HK-2 (cell line): Measurements from ENCODE around the gene CGB3.

ENCODE experiments used
- DNase-seq: peaks from one replicate; pipeline ENCODE4 v3.0.0-alpha.2; 2018; ENCODE audit not compliant: unreplicated experiment

The CGB3 gene

DNA sequence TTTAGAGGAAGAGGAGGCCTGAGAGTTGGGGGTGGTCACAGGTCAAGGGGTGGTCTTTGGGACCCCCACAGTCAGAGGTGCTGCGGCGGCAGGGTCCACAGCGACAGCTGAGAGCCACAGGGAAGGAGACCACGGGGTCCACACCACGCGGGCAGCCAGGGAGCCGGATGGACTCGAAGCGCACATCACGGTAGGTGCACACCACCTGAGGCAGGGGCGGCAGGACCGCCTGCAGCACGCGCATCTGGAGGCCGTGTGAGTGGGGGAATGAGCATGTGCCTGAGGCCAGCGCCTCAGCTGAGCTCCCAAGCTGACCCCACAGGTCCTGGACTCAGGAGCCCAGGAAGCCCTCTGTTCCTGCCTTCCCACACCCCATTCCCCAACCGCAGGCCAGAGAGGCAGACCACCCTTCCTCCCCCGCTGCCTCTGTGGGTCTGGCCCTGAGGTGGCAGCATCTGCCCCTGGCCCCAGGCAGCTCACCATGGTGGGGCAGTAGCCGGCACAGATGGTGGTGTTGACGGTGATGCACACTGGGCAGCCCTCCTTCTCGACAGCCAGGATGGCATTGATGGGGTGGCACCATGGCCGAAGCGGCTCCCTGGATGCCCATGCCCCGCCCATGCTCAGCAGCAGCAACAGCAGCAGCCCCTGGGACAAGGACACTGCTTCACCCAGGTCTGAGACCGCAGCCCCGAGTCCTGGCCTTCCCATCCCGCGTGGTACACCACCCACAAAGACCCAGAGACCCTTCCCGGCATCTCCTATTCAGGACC lies 7.9 kb downstream of the CGB3 start:
- no peak for DNase-seq

DNA sequence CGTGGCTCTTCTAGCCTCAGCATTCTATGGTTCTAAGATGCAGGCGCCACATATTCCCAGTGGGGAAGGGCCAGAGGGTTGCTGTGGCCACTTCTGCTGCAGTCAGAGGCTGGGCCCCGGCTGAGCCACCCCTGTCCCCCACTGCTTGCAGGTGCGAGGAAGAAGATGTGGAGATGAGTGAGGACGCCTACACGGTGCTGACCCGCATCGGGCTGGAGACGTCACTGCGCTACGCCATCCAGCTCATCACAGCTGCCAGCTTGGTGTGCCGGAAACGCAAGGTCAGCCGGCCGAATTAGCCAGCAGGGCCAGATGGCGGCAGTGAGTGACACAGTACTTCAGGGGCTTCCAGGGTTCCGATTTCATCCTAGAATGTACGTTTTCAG lies 9.3 kb downstream of the CGB3 start:
- DNase-seq = no peak

DNA sequence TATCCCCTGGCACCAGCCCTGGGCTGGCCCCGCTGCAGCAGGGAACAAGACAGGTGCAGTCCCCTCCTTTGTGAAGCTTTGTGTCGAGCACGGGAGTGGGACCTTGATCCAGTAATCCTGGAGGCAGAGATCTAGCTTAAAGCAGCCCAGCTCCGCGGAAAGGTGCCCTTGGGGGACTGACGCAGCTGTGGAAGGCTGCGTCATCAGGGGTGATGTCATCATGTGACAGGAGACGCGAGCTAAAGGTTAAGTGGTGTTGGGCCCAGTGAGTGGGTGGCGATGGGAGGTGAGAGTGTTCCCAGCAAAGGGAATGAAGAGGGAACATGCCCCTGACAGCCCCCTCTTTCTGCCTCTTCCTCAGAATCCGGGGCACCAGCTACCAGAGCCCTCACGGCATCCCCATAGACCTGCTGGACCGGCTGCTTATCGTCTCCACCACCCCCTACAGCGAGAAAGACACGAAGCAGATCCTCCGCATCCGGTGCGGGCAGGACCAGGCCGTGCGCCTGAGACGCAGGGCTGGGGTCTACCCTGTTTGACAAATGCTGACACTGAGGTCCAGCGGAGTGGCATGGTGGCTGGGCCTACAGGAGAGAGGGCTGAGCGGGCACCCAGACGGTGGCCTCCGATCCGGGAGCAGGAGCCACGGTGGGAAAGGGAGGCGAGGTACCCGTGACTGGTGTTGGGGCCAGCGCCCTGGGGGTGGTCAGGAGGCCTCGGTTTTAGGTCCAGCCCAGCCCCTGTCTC lies 9.8 kb downstream of the CGB3 start:
- DNase-seq = no peak

DNA sequence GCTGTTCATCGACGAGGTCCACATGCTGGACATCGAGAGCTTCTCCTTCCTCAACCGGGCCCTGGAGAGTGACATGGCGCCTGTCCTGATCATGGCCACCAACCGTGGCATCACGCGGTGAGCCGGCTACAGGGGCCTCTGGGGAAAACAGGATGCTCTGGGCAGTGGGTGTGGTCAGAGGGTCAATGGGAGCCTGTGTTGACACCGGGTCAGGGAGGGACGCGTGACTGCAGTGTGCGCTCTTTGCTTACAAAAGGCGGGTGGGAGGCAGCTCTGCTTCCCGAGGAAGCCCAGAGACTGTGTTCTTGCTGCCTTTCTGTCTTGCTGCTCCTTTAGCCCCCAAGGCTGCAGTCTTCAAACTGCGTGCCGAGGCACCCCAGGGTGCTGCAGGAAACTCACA lies 12.9 kb downstream of the CGB3 start:
- no peak for DNase-seq

DNA sequence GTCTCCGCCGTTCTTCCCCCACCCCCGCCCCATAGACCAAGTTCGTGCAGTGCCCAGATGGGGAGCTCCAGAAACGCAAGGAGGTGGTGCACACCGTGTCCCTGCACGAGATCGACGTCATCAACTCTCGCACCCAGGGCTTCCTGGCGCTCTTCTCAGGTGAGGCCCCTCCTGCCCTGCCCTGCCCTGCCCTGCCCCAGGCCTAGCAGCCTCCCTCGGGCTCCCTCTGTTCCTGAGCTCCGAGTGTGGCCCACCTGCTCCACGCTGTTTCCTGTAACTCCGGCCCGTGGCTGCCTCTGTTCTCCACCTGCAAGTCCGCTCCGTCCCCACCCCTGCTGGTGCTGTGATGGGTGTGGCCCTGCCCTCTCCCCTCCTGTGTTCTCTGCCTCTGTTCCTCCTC lies 13.7 kb downstream of the CGB3 start:
- DNase-seq = no peak

DNA sequence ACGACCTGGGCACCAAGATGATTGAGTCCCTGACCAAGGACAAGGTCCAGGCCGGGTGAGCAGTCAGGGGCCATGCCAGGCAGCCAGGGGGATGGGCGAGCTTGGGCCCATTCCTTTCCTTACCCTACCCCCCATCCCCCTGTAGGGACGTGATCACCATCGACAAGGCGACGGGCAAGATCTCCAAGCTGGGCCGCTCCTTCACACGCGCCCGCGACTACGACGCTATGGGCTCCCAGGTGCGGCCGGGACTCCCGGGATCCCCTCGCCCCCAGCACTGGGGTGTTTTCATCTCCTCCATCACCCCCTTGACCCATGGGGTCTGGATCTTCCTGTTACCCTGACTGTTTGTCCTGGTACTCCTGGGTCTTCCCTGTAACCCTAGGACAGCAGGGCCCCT lies 14.3 kb downstream of the CGB3 start:
- no peak for DNase-seq

DNA sequence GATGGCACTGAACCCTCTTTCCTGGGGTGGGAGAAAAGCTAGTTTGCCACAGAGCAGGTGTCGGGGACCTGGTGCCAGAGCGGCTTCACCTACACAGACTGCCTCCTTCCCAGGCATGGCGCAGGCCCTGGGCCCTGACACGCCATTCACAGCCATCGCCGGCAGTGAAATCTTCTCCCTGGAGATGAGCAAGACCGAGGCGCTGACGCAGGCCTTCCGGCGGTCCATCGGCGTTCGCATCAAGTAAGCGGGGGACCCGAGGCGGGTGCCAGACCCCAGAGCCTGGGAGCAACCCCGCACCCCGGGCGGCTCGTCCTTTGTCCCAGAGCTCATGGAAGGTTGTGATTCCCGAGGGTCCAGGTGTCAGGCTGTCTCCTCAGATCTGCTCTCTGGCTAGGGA lies 17.2 kb downstream of the CGB3 start:
- DNase-seq = no peak

DNA sequence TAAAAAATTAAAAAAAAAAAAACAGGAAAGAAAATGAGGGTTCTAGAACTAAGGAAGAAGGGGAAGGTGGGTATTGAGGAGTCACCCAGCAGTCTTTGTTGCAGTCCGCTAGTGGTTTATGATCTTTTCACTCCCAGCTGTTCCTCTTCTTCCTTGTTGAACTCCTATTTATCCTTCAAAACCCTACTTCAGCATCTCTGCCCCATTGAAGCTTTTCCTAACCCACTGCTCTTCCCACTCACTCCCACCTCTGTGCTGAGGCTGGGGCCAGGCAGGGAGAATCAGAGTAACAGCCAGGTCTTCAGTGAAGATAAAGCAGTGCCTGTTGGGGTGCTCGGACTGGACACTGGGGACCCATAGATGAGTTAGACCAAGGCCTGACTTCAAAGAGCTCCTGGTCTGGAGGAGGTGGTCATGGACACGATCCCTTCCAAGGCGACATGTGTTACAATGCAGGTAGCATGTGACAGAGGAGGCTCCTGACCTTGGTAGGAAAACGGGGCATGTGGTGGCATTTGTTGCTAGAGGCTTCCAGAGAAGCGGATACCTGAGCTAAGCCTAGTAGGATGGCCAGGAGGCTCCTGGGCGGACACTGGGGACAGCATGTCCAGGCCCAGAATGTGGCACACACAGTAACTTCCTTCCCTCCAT lies 19.0 kb downstream of the CGB3 start:
- no peak for DNase-seq

DNA sequence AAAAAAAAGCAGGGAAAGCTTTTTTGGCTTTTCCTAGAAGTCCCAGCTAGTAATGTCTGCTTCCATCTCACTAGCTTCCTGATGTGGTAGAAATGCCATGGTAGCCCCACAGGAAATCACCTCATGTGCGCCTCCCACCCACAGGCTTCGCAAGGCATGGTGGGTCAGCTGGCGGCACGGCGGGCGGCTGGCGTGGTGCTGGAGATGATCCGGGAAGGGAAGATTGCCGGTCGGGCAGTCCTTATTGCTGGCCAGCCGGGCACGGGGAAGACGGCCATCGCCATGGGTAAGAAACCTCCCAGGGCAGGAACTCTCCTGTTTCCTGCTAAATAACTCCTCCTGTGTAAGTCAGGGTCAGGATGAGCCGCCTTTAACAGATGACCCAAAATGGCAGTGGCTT lies 20.0 kb downstream of the CGB3 start:
- DNase-seq = no peak

DNA sequence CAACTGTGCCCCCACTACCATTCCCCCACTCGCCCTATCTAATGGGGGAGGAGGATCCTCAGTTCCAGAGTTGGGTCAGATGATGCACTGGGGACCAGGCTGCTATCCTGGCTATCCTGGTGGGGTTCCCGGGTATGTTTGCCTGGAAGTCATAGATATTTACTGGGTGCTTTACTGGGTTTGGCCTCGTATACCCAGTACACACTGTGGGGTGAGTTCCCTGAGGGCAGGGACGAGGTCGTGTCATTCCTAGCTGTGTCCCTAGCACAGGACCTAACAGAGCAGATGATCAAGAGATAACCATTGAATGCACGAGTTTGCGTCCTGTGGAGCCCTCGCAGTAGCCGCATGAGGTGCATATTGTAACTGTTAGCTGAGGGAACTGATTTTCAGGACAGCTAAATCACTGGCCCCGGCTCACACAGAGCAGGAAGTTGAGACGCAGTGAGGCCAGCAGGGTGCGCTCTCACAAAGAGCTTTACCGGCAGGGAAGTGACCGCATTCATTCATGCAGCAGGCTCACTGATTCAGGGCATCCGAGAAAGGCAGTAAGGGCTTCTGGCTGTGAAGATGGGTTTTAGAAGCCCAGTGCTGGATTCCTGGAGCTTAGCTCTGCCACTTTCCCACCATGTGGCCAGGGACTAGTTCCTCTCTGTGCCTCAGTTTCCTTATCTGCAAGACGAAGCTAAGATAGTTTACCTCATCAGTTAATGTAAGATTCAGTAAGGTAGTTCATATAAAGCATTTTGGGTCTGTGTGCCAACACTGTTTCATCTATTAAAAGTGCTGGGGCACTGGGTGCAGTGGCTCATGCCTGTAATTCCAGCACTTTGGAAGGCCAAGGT lies 24.4 kb downstream of the CGB3 start:
- peak; percentile 53 for DNase-seq

DNA sequence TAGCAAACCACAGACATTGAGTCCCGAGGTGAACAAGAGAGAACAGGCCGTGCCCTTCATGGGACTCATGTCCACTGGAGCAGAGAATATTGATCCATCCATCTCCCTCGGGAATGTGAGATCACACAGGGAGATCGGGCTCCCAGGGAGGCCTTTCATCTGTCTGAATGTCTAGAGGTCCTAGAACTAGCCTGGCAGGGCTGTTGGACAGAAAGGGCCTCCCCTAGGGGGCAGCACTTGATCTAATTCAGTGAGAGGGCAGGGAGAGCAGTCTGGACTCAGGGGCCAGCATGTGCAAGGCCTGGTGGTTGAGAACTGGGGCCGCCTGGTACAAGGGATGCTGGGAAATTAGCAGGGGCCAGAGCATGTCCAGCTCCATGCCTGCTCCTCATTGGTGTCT lies 26.2 kb downstream of the CGB3 start:
- DNase-seq = peak; percentile 81

DNA sequence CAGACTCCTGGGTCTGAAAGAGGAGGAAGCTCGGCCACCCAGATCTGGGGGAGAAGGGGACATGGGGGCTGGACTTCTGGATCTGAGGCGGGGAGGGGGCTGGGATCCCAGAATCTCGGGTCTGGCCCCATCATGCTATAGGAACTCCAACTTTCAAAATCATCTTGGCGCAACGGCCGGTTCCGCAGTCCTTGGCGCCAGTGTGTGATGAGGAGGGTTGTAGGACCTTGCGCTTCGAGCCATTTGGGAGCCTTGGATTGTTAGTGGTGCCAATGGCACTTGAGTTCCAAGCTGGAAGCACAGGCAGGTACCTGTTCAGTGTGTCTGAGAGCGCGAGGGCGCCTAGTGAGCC lies 30.1 kb downstream of the CGB3 start:
- DNase-seq = no peak

DNA sequence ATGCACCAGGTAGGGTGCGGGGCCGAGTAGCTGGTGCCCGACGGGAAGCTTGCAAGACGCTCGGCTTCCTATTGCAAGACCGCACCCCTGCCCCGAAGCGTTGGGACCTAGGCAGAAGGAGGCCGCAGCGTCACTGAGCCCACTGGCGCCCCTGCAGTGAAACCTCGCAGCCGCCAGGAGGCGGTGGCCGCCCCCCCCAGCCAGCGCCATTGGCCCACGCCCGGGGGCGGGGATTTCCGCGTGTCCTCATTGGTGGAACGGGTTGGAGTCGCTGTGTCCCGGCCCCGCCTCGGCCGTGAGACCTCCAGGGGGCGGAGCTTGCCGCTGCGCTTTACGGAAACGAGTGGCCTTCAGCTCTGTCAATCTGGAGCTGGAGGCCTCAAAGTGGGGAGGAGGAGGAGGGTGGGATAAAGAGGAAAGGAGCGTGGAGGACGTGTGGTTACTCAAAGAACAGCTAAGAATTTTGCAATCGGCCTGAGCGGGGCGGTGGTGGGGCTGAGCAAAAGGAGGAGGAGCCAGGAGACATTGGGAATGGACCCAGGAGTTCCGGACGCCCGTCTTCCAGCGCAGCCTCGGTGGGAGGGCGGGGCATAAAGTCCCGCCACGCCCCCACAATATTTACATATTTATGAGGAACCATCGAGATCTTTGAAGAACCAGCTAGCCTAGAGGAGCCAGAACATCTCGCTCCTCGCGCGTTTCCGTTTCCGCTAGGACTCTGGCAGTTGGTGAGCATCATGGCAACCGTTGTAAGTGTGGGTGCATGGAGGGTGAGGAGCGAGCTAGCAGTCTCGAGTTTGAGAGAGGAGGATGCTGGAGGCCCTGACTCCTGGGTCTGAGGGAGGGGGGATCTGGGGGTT lies 30.7 kb downstream of the CGB3 start, which contains the start of the genes GYS1 and RUVBL2:
Gene GYS1, minus strand, starts transcription at position 135 of the 860 bp plus-strand sequence. CDS start 197 bp downstream, outside the sequence.
Gene RUVBL2, plus strand, starts transcription at position 713 of the 860 bp plus-strand sequence. Its CDS starts 25 bp downstream, at position 738.
- DNase-seq = peak; percentile 99

DNA sequence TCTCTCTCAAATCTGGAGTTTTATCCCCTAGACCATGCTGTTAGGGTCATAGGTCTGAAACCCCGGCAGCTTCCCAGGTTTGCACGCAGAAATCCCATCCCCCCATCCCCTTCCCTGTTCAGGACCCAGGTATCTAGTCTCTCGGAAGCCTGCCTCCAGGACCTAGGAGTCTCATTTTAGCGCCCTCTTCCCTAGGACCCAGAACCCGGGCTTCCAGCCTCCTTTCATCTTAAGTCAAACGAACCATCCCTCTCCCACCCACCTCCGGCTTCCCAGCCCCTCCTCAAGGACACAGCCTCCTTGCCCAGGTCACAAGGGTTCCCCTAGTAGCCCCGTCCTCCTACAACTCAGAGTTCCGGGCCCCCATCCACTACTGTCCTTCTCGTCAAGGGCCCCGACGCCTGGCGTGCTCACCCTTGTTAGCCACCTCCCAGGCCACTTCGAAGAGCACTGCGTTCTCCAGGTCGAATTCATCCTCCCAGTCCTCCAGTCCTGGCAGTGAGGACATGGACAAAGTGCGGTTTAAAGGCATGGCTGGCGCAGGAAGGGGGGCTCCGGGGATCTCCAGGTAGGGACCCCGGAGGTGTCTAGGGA lies 31.5 kb downstream of the CGB3 start:
- no peak for DNase-seq

DNA sequence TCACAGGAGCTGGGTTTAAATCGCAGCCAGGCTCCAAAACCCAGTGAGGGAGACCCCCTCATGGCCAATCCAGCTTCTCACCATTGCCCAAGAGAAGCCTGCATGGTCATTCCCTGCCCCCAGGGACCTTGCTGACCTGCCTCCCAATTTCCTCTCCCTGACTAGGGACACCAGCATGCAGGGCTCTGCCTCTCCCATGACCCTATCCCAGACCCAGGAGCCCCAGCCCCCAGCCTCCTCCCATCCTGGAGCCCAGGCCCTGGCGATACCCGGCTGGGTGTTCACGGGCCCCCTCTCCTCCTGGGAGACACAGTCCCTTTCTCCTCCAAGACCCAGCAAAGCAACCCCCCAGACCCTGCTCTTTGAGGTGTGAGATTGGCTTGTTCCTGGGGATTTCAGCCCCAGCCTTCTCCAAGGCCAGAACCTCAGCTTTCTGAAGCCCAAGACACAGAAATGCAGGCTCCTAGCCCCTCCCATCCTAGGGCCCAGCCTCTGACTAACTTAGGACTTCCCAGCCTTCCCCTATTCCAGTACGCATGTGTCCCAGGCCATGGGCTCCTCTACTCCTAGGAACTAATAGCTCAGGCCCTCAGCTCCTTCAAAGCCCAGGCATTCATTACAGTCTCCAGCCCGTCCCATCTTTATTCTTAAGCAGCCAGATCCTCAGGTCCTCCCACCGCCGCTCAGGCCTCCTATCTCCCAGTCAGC lies 32.1 kb downstream of the CGB3 start:
- peak; percentile 65 for DNase-seq

DNA sequence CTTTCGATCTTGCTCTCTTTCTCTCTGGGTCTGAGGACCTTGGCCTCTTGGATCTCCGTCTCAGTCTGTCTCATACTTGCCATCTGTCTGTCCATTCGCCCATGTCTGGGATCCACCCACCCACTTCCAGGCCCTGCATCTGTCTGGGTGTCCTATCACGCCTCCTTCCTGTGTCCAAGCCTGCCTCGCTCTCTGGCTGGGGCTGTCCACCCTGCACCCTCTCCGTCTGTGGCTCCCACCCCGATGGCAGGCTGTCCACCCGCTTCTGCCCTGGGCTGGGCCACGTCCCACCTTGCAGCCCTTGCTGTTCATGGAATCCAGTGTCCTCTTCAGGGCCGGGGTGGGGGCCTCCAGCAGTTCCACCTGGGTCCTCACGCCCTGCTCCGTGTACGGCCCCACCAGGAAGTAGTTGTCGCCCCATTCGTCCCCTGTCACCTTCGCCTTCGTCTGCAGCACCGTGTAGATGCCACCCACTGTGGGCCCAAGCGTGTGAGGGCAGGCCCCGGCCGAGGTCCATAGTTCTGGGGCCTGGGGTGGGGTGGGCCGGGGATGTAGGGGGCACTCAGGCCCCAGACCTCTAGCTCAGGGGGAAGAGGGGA lies 33.0 kb downstream of the CGB3 start:
- DNase-seq = no peak

DNA sequence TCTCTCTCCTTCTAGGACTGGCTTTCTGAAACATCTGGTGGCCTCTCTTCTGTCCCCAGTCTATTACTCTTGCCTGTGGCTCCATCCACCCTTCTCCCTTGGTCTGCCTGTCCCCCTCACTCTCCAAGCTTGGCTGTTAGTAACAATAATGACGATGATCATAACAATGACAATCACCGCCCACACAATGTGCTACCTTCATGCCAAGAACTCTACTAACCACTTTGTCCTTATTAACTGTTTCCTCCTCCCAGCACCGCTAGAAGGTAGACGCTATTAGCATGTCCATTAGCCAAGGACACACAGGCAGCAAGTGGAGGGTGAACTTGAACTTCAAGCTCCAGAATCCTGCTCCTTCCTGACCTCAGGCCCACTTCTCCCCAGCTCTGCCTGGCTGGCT lies 33.7 kb downstream of the CGB3 start:
- DNase-seq = no peak

DNA sequence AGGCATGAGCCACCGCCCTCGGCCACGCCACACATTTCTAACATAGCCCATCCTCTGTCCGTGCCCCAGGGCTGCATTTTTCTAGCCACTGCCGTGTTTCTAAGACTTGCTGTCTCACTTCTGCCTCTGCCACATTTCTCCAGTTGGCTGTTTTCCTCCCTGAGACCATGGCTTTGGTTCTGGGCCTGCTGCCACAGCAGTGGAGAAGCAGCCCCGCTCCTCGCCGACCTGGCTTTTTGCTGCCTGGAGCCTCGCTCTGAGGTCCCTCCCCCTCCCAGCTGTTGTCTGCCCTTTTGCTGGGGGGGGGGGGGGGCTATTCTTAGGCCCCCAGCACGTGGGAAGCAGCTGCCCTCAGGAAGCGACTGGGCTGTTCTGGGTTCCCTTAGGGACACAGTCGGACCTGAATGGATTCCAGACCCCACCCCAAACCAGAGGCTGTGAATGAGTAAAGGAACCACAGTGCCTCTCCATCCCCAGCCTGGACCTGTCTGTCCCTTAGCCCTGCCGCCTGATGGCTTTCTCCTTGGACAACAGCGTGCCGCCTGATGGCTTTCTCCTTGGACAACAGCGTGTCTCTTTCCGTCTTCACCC lies 34.3 kb downstream of the CGB3 start:
- DNase-seq = no peak

DNA sequence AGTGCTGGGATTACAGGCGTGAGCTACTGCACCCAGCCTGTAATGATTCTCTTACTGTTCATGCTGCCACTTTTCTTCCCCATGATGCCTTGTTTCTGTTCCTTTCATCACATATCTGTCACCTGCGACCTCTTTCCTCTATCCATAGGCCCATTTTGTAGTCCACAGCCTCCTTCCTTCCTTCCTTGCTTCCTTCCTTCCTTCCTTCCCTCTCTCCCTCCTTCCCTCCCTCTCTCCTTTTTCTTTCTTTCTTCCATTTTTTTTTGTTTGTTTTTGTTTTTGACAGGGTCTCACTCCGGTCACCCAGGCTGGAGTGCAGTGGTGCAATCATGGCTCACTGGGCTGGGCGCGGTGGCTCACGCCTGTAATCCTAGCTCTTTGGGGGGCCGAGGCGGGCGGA lies 35.3 kb downstream of the CGB3 start:
- DNase-seq = no peak
